Fibroblast of skin of left quadriceps (primary cell): ENCODE data around the gene IDE.
"Not testable (repeated sequence)": the region's sequence is repeated elsewhere in the genome, so short reads cannot be mapped to it uniquely, and the experiment has no call there.

Experiments
- DNase-seq, 2 experiments: peaks; one replicate each; pipeline ENCODE4 v3.0.0-alpha.2; 2013; ENCODE audit warnings: low read depth in 2 of 2

IDE gene

DNA sequence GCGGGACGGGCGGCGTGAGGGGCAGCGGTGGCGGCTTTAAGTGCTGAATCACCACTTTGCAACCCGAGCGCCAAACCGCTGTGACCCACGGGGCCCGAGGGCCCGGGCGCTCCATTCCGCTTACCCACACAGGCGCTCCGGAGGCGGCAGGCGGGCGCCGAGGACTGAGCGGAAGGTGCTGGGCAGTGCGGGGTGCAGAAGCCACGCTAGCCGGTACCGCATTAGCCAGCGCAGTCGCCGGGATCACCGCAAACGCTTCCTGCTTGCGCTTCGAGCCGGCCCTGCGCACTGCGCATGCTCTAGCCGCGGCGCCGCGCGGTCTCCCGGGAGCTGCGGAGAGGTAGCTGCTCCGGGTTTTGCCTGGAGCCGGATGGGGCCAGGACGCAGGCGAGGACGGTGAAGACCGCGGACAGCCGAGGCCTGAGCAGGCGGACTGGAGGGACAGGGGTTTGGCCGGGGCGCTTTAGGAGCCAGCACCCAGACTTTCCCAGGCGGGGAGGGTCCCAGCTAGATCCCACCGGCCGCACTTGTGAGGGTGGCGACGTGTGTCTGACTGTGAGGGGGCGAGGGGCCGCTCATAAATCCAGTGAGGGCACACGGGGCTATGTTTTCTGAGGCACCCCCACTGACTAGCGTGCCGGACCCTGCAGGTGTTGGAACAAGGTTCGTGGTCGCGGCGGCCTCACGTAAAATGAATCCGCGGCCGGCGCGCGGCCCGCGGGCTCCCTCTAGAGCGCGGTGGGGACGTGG, at the start of gene IDE:
Gene IDE, minus strand, starts transcription at position 296 of the 750 bp plus-strand sequence. Its CDS starts 74 bp downstream, at position 222.
- peak in 1 of 2 experiments; percentile 59 for DNase-seq

DNA sequence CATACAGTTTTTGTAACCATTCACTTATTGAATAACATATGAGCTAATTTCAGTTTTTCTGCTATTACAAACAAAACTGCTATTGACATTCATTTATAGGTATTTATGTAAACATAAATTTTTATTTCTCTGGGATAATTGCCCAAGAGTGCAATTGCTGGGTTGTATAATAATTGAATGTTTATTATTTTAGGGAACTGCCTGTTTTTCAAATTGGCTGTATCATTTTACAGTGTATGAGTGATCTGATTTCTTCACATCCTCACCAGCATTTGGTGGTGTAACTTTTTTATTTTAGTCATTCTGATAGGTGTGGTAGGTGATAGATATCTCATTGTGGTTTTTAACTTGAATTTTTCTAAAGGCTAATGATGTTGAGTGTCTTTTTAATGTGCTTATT, 45.5 kb upstream of the IDE start:
- no peak for DNase-seq

DNA sequence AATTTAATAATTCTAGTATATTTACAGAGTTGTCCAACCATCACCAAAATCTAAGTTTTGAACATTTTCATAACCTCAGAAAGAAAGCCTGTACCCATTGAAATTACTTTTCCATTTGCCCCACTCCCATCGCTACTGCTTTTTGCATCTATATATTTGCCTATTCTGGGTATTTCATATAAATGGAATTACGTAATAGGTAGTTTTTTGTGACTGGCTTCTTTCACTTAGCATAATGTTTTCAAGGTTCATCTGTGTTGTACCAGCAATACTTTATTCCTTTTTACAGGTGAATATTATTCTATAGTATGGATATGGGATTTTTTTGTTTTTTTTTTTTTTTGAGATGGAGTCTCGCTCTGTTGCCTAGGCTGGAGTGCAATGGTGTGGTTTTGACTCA, 41.6 kb upstream of the IDE start:
- no peak for DNase-seq

DNA sequence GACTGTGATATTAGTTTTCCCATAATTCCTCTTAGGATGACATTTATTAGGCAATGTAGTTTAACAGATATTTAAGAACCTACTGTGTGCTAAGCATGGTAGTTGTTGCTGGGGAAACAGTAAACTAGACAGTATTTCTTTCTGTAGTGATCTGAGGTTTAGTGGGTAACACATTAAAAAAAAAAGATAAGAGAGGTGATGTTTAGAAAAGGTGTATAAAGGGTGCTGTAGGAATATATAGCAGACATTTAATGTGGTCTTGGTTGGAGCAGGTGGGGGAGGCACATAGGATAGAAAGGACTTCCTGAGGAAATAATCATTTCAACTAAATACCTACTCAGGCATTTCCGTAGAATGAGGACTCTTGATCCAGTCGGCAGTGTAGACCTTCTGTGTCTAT, 30.9 kb upstream of the IDE start:
- no peak for DNase-seq

DNA sequence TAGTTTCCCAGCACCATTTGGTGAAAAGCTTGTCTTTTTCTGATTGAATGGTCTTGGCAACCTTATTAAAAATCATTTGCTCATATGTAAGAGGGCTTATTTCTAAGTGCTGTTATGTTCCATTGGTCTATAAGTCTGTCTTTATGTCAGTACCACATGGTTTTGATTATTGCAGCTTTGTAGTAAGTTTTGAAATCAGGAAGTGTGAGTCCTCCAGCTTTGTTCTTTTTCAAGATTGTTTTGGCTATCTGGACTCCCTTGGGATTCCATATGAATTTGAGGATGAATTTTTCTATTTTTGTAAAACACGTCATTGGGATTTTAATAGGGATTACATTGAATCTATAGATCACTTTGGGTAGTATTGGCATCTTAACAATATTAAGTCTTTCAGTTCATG, 24.4 kb upstream of the IDE start:
- DNase-seq = peak; percentile 35 to 48

DNA sequence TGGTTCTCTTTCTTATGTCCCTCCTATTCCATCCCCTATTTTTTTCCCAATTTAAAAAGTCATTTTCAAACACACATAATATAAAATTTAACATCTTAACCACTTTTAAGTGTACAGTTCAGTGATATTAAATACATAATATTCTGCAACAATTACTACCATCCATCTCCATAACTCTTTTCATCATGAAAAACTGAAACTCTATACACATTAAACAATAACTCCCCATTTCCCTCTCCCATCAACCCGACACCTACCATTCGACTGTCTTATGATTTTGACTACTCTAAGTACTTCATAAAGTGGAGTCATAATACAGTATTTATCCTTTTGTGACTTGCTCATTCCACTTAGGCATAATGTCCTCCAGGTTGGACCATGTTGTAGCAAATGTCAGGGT, 21.6 kb upstream of the IDE start:
- no peak for DNase-seq

DNA sequence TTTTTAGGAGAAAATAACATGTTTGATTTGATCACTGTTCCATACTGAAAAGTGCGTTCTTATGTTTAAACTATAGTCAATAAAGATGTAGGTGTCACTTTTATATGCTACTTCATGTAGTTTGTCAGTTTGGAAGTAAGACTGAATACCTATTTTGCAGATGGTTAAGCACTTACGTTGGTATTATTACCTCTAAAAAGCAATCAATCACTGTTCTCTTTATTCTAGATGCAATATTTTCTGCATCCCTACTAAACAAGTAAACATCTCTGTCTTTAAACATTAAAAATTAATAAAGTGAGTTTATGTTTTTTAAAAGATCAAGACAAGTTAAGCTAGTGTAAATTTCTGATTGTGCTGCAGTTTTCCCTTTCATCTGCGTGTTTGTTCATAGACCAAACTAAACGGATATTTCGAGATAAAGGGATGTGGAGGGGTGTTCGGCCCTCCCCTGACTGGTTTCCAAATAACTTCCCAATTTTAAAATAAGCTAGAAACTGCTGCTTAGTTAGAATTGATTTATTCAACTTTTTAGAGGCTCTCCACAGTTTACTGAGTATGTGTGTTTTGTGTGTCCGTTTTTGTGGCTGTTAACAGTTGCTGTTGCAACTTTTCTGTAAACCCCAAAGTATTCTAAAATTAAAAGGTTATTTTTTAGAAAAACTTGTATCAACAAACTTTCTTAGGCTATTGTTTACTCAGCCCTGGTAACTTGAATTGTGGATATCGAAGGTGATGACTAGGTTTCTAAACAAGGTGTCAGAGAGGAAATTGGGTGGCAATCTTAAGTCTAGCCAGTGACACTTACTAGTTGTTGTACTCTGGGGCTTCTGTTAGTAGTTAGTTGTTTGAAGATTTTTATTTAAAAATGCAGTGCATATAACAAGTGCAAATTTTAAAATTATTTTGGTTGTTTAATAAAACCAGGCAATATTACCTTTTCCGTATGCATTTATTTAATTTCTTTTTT, 20.0 kb upstream of the IDE start:
- no peak for DNase-seq

DNA sequence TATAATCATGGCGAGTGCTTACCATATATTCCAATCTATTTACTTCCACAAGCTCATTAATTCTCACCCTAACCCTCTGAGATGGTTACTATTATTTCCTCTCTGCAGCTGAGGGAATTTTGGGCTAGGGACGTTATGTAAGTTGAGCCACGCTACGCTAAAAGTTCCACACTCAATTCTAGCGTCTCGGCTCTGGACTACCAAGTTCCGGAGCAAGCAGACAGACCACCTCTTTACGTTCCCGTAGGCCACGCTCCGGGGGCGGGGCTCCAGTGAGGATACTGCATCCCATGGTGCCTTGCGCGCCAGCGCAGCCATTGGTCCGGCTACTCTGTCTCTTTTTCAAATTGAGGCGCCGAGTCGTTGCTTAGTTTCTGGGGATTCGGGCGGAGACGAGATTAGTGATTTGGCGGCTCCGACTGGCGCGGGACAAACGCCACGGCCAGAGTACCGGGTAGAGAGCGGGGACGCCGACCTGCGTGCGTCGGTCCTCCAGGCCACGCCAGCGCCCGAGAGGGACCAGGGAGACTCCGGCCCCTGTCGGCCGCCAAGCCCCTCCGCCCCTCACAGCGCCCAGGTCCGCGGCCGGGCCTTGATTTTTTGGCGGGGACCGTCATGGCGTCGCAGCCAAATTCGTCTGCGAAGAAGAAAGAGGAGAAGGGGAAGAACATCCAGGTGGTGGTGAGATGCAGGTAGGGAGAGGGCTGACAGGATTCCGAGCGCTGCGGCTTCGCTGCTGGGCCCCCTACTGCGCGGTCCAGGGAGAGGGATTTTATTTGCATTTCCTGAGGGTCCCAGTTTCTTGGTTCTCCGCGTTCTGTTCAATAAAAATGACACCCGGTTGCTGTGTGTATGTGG, 19.1 kb upstream of the IDE start, which contains the start of gene KIF11:
Gene KIF11, plus strand, starts transcription at position 370 of the 858 bp plus-strand sequence. Its CDS starts 246 bp downstream, at position 616.
- DNase-seq = peak; percentile 93

DNA sequence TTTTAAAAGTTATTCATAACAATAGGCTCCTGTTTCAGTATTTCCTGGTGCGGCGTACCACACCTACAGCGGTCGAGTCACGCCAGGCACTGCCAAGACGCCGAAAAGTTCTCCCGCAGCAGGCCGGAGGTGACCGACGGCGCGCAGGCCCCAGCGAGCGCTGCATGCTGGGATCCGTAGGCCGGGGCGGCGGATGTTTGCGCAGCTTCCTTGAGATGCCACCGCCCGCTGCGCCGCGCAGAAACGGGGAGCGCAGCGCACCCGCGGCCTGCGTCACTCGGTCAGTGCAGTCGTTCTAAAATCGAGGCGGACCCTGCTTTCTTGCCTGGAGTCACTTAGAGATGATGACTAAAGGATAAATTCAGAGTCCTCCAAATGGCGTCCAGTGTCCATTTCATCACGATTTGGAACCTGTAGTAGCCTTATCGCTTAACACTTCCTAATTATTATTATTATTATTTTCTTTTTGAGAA, 17.7 kb upstream of the IDE start:
- DNase-seq = peak; percentile 81 to 84

DNA sequence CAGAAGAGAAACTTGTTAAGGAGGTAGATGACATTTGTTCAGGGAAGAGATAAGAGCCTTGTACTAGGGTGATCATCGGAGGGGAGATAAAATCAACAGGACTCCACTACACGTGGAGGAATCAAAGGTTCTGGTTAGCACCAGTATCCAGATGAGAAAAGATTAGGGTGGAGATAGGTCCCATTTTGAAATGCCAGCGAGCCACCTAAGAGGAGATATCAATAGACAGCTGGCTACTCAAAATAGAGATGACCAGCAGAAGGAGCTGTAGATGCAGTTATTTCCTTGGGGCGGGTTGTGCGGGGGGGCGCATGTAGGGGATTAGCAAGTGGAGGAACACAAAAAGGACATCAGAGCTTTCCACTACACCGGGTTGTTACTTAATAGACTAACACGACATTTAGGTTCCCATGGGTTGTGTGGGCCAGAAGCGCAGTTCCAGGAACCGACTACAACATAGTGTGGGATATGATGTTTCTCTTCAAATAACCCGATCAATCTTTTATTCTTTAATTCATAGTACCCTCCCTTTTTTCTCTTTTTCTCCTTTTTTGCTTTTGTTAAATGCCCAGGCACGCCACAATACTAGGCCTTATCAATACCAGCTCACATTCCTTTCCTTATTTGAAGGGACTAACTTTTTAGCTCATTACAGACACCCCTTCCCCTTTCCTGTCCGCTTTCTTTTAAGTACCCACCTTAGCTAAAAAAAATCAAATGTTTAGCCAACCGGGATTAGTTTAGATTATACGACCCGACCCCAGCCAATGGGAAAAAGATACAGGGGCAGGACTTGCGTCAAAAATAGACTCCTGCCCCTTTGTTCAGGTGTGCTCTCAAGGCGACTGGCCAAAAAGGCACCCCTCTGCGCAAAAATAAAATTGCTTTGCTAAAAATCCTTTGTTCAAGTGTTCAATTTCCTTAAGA, 17.0 kb upstream of the IDE start:
- no peak for DNase-seq

DNA sequence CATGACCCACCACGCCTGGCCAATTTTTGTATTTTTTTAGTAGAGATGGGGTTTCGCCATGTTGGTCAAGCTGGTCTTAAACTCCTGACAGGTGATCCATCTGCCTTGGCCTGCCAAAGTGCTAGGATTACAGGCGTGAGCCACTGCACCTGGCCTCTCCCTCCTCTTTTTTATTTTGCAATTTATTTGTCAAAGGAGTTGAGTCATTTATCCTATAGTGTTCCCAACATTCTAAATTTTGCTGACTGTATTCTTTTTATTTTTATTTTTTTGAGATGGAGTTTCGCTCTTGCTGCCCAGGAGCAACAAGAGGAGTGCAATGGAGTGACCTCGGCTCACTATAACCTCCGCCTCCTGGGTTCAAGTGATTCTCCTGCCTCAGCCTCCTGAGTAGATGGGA, 8.5 kb upstream of the IDE start:
- DNase-seq = not testable (repeated sequence)

DNA sequence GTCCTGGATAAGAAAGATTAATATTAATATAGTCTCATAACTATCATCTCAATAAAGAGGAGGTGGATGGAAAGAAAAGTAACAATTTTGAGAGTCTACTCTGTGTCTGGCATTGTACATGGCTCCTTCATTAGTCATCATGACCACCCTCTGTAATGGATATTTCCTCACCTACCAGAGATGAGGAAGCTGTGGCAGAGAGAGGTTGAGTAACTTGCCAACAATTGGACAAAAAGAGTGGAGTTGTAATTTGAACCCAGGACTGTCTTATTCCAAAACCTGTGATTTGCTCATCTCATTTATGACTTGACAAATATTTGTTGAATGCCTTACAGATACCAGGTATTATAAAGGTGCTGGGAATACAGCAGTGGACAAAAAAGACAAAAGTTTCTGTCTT, 2.1 kb upstream of the IDE start:
- peak in 1 of 2 experiments; percentile 29 for DNase-seq

DNA sequence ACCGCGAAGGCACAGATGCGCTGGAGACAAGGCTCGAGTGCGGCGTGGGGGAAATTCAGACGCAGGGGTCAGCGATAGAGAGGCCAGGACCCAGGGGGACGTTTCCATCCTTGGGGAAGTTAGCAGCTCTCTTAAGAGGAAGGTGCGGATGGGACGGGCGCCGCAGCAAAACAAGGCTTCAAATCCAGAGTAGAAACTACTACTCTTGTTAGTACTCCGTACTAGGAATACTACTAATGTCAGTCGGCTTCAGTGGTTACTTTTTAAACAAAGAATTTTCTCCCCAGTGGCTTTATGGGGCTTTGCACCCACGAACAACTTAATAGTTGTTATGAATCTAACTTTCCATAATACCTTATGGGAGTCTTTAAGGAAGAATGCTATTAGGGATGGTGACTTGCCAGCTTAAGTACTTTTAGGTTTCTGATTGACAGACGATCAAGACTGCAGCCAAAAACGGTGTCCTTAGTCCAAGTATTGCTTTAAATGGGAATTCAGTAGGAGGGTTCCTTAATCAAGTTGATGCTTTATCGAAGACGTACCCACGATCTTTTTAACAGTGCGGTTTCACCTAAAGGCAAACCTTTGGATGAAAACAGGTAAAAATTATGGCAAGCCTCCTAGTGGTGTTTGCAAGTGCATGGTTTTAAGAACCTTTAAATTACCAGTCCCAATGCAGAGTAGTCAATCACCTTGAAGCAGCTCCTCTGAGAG, 812 bp upstream of the IDE start:
- peak in 1 of 2 experiments; percentile 23 for DNase-seq

DNA sequence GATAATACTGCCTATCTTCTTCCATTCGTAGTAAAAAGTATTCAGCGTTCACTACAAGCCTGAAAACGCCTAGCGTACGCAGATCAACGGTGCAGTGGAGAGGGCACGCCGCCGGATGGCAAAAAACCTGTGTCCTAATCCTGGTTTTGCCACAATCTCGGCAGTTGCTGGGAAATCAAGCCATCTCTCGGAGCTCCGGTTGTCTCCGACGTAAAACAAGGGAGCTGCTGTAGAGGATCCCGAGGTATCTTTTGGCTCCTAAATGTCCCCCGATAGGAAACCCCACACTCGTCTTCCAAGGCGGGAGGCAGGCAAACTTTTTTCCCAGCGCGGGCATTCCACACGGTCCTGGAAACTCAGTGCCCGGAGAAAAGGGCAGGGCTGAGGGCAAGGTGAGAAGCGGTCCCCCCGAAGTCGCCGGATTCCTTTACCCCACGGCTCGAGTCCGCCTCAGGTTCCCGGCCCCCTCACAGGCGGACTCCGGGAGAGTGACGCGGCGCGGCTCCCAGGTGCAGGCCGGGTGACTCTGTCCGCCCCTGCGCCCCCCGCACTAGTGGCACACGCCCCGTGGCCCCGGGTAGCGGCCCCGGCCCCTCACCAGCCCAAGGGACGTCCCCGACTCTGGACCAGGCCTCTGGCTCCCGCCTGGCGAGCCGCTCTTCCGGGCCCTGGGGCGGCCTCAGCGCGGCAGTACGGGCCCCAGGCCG, 649 bp downstream of the IDE start:
- DNase-seq = no peak

DNA sequence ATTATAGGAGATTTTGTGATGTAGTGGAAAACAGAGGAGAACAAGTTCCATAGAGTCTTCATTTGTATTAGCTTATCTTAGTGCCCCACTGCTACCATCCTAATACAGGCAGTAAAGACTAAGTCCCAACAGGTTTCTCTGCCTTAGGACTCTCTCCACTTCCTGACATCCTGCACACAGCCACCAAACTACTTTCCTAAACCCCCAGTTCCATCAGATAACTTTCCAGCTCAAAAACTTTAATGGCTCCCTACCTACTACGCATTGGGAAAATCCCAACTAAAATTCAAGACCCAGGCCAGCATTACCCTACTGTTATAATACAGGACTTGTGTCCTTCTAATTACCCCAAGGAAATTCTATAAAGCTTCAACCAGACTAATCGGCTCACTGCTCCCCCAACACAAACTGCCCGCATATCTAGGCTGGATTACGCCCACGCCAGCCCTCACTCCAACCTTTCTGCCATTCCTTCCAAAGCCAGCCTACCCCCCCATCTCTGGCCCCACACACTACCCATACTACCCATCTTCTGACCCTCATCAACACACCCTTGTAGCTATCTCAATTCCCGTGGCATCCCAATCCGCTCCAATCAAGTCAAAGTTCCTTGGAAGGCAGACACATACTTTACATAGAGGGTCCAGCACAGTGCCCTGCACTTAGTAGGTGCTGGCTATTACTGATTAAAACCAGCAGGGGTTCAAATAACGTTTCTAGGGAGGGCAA, 1.4 kb downstream of the IDE start:
- no peak for DNase-seq

DNA sequence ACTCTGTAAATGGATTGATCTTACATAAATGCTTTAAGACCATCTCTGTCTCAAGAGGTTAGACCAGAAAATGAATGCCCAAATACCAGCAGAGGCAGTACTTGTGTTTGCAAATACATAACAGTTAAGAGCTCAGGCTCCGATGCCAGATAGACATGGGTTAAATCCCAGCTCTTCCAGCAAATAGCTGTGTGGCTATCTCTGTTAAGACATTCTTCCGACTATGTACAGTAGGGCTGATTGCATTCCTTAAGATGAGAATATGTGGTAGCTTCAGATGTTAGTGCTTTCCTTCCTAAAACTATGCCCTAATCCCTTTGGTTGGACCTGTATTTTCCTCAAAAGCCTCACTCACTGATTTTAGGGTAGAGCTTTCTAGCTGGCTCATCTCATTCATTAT, 2.2 kb downstream of the IDE start:
- no peak for DNase-seq

DNA sequence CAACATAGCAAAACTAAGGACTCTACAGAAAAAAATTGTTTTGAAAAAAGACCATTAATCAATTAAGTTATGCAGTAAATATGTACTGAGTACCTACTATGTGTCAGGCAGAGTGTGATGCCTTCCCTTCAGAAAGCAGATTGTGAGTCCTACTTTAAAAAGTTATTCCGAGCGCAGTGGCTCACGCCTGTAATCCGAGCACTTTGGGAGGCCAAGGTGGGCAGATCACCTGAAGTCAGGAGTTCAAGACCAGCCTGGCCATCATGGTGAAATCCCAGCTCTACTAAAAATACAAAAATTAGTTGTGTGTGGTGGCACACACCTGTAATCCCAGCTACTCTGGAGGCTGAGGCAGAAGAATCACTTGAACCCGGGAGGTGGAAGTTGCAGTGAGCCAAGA, 4.2 kb downstream of the IDE start:
- DNase-seq = not testable (repeated sequence)

DNA sequence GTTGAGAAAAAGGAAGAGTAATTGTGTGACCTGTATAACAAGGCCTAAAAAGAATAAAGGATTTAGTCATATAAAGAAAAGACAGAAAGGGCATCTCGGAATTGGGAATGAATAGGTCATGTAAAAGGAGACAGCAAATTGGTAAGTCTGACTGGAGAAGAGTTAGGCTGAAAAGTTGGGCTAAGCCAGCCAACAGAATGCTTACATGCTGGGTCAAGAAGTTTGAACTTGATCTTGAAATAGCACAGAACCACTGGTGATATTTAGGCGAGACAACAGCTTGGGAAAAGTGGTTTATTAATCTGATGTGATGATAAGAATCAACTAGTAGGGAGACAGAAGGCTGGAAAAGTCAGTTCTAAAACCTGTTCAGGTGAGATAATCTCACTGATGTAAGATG, 4.8 kb downstream of the IDE start:
- DNase-seq = no peak
